ENCODE data around the gene GPRC5A. TPM values are rescaled to one million over a fixed set of nuclear protein-coding genes. Genes with fewer than 3 reads are reported as not detected.

The GPRC5A gene
- total and polyA plus RNA-seq, 2 donors (not counting 3 experiments of a cell fraction or from before 2014, with no cell fraction given): 22.7 to 86.4 TPM

- no peak within 1 kb of the TSS for H3K9ac ChIP-seq (replicated peaks; ENCODE audit: extremely low read depth, insufficient read depth, low read length)
- TF ChIP-seq FOS (IDR thresholded peaks at IDR 0.05; ENCODE audit: borderline replicate concordance, insufficient read depth, low read length) (no peak), POLR2A (IDR thresholded peaks at IDR 0.05; ENCODE audit: low read depth, low read length) (no peak), GATA2 (IDR thresholded peaks at IDR 0.05; ENCODE audit: insufficient read depth, insufficient read length, low read depth, low read length) (no peak), JUN (IDR thresholded peaks at IDR 0.05; ENCODE audit: borderline replicate concordance, insufficient read depth, insufficient read length, low read depth) (no peak), MAX (IDR thresholded peaks at IDR 0.05; ENCODE audit: insufficient read depth, insufficient read length) (no peak), MYC (IDR thresholded peaks at IDR 0.05; ENCODE audit: low read depth, low read length) (no peak)
- TF ChIP-seq, protein P1, sequence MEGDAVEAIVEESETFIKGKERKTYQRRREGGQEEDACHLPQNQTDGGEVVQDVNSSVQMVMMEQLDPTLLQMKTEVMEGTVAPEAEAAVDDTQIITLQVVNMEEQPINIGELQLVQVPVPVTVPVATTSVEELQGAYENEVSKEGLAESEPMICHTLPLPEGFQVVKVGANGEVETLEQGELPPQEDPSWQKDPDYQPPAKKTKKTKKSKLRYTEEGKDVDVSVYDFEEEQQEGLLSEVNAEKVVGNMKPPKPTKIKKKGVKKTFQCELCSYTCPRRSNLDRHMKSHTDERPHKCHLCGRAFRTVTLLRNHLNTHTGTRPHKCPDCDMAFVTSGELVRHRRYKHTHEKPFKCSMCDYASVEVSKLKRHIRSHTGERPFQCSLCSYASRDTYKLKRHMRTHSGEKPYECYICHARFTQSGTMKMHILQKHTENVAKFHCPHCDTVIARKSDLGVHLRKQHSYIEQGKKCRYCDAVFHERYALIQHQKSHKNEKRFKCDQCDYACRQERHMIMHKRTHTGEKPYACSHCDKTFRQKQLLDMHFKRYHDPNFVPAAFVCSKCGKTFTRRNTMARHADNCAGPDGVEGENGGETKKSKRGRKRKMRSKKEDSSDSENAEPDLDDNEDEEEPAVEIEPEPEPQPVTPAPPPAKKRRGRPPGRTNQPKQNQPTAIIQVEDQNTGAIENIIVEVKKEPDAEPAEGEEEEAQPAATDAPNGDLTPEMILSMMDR (IDR thresholded peaks at IDR 0.05; ENCODE audit: extremely low read depth in 1 of 2, insufficient read depth in 1 of 2, low read depth in 1 of 2, low read length in 2 of 2): no peak
- intact Hi-C loops (cut with micrococcal nuclease): no loop called here
- CTCF ChIA-PET: interaction anchor here (0.6 to 1.8 kb wide), 2 partner anchors 20 to 36 kb away, joined by 3 to 4 read pairs; no protein-coding TSS in a partner anchor
- H3K79me2 ChIP-seq (ENCODE audit: control insufficient read depth, insufficient read depth, low read length): no peaks in the 10 kb centered on the region
- dilution Hi-C loops (cut with MboI; ENCODE audit: extremely low pct_ligation_motif_present, low sequenced_read_pairs): no loop called here
- peaks cover 0 to 3% of the 10 kb centered on the region in 2 experiments for H3K36me3 ChIP-seq (ENCODE audit: control insufficient read depth in 2 of 2, extremely low read depth in 1 of 2, insufficient read depth in 2 of 2, low read length in 2 of 2)
- H3K4me1 ChIP-seq (ENCODE audit: control insufficient read depth, extremely low read depth, insufficient read depth, low read length): no peaks in the 10 kb centered on the region
- no peak within 1 kb of the TSS for H3K4me2 ChIP-seq (ENCODE audit: insufficient read depth, low read length)
- H3K9me1 ChIP-seq (replicated peaks; ENCODE audit: control insufficient read depth, extremely low read depth, insufficient read depth, low read length): no peaks in the 10 kb centered on the region
- DNase-seq (ENCODE audit: low read depth, low spot score) (no peak), FAIRE-seq (no peak)
- H3K27me3 ChIP-seq (ENCODE audit: control insufficient read depth in 2 of 2, insufficient read depth in 2 of 2, low read length in 2 of 2): no peaks in the 10 kb centered on the region
- POLR2A ChIA-PET: no interaction called here
- H3K27ac ChIP-seq (ENCODE audit: insufficient read depth, low read depth, low read length): no peak within 1 kb of the TSS
- H3K9me3 ChIP-seq (replicated peaks; ENCODE audit: control insufficient read depth, insufficient read depth, low read length): no peaks in the 10 kb centered on the region
- H3K4me3 ChIP-seq (replicated peaks in 1 of 3; ENCODE audit: insufficient read depth in 1 of 3, low read depth in 1 of 3, low read length in 3 of 3): no peak within 1 kb of the TSS
- BruUV-seq (replicated peaks): no TSS peak
- no peaks in the 10 kb centered on the region for H4K20me1 ChIP-seq (replicated peaks; ENCODE audit: control insufficient read depth, extremely low read depth, insufficient read depth, low read length)
- no peak within 1 kb of the TSS for H2AFZ ChIP-seq (ENCODE audit: low read depth, low read length)
These were observed 60.7 kb downstream of the GPRC5A start, which contains the start of gene GPRC5D for GRCh38 chr12:12952036-12952435. Gene GPRC5D, minus strand, starts transcription at chr12:12952170. Its CDS starts 1,786 bp downstream, at chr12:12950384.
